GM21576 (cell line): Measurements from ENCODE around the gene PCYOX1L.
A peak's percentile ranks its signal among the peaks of the same experiment; 100 is the strongest.

Source experiments
- ATAC-seq: cut with Tn5 transposase; IDR thresholded peaks from one replicate; pipeline ENCODE4 v1.9.1; 2021; ENCODE audit warnings: mild to moderate bottlenecking, moderate library complexity; ENCODE audit not compliant: unreplicated experiment

The PCYOX1L gene

DNA sequence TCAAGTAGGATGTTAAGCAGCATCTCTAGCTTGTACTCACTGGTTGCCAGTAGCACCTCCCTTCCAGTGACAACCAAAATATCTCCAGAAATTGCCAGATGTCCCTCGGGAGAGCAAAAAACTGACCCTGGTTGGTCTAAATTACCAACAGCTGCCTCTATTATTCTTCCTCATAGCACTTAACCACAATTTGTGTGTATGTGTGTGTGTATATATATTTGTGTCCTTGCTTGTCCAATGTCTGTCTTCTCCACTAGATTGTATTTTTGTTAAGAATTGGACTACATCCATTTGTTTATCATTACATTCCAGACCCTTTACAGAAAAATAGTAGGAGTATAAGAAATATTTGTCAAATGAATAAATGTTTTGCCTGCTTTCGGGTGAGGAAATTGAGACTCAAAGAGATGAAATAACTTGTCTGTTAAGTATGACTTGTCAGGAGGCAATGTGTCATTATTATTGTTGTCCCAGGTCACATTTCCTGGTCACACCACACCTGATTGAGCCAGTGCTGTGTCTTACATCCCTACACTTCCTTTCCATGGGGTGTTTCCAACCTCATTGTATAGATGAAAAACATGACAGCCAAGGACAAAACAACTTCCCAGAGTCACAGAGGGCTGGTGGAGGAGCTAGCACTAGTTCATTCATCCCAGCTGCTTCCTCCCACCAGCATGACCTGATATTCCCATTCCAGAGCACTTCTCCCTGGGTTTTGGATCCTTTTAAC is 24.0 kb upstream of the PCYOX1L start:
- no peak for ATAC-seq

- no peak for ATAC-seq
Observed at GRCh38 chr5:149337736-149338135, 20.1 kb upstream of the PCYOX1L start.

DNA sequence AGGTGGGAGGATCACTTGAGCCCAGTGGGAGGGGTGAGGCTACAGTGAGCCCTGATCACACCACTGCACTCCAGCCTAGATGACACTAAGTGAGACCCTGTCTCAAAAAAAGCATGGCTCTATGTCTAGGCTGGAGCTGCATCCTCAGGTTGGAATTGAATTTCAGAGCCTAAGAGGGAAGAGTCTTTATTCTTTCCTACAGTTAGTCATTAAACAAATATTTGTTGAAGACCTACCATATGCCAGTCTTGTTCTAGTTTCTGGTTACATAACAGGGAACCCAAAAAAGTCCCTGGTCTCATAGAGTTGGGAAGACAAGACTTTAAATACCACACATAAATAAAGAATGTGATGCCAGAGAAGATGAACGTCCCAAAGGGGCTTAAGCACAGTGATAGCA is 19.5 kb upstream of the PCYOX1L start:
- no peak for ATAC-seq

DNA sequence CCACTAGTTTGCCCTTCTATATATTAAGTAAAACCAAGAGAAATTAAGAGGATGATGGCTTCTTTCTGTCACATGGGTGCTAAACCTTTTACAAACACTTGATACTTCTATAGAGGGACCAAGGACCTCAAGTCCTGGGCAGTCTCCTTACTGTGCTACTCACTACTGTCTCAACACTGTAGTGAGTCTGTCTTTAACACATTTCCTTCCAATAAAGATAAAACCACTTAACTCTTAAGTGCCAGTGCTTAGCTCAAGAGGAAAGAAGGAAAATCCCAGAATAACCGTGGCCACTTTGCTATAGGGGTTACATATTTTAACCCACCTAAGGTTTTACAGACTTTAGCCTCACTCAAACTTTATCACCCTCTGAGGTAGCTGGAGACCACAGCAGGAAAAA is 16.9 kb upstream of the PCYOX1L start:
- no peak for ATAC-seq

GRCh38 chr5:149341876-149342275 is 16.0 kb upstream of the PCYOX1L start:
- ATAC-seq, result no peak

DNA sequence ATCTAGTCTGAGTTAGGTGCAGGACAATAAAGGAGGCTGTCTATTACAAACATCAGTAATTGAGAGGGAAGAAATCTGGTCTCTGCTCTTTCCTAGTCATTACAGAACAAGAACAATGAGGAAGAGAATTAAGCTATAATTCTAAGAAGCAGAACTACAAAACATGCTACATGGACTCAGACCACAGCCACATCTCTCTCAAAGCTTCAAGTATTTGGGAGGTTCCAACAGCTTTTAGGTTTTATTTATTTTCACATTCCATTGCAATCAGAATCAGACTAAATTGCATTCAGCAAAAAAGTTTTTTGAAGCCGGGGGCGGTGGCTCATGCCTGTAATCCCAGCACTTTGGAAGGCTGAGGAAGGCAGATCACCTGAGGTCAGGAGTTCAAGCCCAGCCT is 13.7 kb upstream of the PCYOX1L start:
- ATAC-seq, result no peak

GRCh38 chr5:149345147-149345891 is 12.5 kb upstream of the PCYOX1L start, which contains the start of gene GRPEL2:
Gene GRPEL2, plus strand, starts transcription at chr5:149345499. Its CDS starts 41 bp downstream, at chr5:149345540.
- peak; percentile 96 for ATAC-seq

- ATAC-seq, result no peak
Observed at GRCh38 chr5:149345892-149346222, 12.0 kb upstream of the PCYOX1L start.

DNA sequence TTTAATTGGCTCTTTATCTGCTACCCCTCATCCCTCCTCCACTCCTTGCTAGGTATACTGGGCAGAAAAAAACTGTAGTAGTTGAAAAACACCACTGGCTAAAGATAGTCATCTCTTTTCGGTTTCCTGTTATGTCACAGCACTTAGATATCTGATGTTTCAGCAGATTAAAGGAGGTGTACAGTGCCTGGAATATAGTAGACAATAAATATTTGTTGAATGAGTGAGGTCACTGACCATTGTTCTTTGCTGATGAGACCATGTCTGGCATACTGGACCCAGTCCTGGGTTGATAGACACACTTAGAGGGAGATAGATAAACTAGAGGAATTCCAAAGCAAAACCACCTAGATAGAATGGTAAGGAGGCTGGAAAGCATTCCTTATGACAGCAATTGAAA is 9.3 kb upstream of the PCYOX1L start:
- ATAC-seq, result no peak

DNA sequence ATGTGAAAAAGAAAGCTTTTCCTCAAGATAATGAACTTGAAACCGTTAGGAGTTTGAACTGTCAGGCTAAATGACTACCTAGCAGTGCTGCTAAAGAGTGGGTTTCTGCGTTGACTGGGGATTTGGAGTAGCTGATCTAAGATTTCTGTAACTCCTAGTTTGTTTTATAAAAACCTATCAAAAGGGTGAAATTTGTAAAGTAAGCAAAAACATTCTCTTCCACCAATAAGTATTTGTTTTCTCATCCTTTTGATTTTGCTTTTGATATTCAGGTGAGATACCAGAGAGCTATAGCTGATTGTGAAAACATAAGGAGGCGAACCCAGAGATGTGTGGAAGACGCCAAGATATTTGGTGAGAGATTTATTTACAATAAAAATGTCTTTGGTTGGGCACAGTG is 8.5 kb upstream of the PCYOX1L start:
- no peak for ATAC-seq

- ATAC-seq, result no peak
Observed at GRCh38 chr5:149352169-149352568, 5.7 kb upstream of the PCYOX1L start.

GRCh38 chr5:149353911-149354310 is 3.9 kb upstream of the PCYOX1L start:
- no peak for ATAC-seq

DNA sequence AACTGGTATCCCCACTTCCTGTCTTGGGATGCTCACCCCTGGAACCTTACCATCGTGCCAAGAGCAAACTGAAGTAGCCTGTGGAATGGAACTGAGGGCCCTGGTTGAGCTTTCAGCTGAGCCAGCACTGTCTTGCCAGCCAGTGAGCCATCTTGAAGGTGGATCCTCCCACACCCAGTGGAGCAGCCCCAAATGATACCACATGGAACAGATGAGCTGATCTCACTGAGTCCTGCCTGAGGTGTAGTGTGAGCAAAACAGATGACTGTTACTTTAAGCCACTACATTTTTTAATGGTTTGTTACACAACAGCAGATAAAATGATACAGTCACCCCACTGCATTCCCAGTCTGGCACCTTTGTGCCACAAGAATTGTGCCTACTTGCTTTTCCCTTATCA is 2.2 kb upstream of the PCYOX1L start:
- ATAC-seq, result no peak

DNA sequence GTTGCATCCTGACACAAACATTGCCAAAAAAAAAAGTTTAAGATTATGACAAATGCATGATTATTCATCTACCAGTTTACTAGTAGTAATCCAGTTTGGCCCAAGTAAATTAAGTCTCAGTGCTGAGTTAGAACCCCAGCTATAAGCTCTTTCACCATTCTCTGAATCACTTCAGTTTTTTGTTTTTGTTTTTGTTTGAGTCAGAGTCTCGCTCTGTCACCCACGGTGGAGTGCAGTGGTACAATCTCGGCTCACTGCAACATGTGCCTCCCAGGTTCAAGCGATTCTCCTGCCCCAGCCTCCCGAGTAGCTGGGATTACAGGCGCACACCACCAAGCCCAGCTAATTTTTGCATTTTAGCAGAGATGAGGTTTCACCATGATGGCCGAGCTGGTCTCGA is 1.5 kb upstream of the PCYOX1L start:
- ATAC-seq, result no peak

DNA sequence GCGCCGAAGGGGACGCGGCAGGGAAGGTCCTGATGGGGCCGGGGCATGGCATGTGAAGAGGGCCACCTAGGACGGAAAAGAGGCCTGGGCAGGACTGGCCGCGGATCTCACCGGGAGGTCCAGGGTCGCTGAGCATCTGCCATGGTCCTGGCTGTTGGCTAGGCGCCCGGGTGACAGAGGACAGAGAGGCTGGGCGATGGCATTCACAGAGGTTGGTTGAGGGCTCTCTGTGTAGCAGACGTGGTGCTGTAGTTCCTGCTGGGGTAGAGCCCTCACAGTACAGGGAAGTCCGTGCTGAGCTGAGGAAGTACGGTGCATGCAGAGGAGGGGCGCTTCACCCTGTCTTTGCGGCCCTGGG is 427 bp downstream of the PCYOX1L start:
- peak; percentile 7 for ATAC-seq

DNA sequence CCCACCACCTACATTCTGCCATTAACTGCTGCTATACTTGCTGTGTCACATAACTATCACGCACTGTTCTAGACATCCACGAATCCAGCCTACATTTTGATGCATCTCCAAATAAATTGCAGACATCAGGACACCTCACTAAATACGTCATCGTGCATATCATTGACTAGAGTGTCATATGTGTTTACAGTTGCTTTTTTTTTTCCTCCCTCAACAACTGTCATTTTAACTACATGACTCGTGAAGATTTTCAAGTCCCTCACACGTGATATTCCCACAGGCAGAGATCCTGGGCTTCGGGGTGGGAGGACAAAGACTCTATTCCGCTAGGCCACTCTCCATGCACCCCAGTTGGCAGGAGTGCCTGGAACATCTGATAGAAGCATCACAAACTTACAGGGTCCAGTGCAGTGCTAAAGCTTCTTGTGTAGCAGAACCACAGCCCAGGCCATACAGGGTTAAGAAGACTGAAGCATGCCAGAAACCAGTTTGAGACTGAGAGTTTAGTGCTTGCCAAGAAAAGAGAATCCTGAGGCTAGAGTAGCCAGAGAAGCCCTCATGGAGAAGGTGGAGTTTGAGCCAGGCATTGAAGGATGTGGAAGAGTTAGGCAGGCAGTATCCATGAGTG is 1.1 kb downstream of the PCYOX1L start:
- ATAC-seq, result no peak

- ATAC-seq, result no peak
Observed at GRCh38 chr5:149360272-149360671, 2.4 kb downstream of the PCYOX1L start.

GRCh38 chr5:149362541-149362940 is 4.7 kb downstream of the PCYOX1L start:
- ATAC-seq, result no peak

DNA sequence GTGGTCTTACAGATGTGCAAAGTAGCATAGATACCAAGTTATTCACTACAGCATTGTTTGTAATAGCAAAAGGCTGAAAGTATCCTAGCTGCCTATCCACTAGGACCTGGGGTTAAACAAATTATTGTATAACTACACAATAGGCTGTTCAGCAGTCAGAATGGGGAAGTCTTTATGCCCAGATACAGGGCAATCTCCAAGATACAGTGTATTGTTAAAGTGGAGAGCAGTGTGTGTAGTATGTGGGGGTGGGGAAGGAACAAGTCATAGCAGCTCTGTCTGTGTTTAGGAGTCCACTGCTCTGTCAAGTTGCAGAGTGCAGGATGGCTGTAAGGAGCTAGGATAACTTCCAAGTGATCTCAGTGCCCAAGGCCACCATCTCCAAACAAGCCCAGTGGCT is 5.5 kb downstream of the PCYOX1L start:
- no peak for ATAC-seq

- ATAC-seq, result no peak
Observed at GRCh38 chr5:149363936-149364335, 6.1 kb downstream of the PCYOX1L start.

DNA sequence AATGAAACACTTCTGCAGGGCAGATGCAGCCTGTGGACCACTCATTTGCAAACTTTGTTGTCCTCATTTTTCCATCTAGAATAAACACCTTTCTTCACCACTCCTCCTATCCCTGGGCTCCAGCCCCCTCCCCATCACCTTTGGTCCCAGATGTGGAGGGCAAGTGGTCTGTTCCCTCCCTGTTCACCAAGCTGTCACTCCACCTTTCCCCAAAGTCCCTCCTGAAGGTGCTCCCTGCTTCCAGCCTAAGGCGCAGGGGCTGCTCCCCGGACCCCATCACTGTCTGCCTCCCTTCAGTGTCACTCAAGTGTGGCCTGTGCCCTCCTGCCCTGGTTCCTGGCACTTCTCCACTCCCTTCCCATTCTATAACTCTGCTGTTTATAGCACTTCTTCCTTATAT is 6.9 kb downstream of the PCYOX1L start:
- no peak for ATAC-seq

DNA sequence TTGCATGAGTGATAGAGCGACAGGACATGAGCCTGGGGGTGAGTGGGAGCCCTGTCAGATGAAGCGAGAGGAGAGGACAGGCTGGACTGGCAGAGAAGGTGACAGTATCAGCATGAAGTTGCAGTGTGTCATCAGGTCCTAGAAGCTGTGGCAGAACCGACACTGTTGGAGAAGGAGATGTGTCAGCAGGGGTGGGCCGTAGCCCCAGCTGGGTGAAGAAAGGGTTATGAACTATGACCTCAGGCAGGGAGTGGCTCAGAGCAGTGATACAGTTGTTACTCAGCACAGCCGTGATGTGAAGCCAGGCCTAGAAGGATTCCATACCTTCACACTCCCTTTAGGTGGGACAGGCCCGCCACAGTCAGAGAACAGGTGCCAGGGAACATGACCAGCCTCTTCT is 7.6 kb downstream of the PCYOX1L start:
- no peak for ATAC-seq
